GM18861 (cell line): ENCODE measurements around the gene REC114.
"Not testable (repeated sequence)": the region's sequence is repeated elsewhere in the genome, so short reads cannot be mapped to it uniquely, and the experiment has no call there.

Experiments used
- ATAC-seq: cut with Tn5 transposase; IDR thresholded peaks from one replicate; pipeline ENCODE4 v1.9.1; 2021; ENCODE audit not compliant: unreplicated experiment

The REC114 gene

GRCh38 chr15:73573037-73573436, 130.1 kb downstream of the REC114 start:
- ATAC-seq: no peak

GRCh38 chr15:73573572-73573971, 130.6 kb downstream of the REC114 start:
- no peak for ATAC-seq

- no peak for ATAC-seq
Measured at GRCh38 chr15:73575636-73576247, 132.8 kb downstream of the REC114 start.

DNA sequence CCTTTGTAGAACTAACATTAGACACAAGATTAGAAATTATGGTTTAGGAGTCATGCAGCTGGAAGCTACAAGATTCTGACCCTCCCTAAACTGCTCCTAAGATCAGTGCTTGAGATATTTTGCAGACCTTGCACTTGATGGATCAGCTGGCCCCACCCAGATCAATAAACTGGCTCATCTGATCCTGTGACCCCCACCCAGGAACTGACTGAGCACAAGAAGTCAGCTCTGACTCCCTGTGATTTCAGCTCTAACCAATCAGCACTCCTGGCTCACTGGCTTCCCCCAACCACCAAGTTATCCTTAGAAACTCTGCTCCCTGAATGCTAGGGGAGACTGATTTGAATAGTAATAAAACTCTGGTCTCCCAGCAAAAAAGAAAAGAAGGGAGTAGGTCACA, 134.6 kb downstream of the REC114 start:
- not testable (repeated sequence) for ATAC-seq

DNA sequence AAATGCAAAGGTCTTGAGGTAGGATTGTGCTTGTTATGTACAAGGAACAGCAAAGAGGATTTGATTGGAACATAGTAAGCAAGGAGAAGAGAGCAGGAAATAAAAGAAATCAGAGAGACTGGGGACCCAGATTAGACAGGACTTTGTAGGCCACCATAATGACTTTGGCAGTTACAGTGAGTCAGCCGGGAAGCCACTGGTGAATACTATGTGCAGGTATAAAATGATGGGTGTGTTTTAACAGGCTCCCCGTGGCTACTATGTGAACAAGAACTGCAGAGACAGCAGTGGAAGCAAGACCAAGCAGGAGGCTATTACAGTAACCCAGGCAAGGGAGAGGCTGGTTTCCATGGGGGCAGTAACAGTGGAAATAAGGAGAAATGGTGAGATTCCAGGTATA, 135.1 kb downstream of the REC114 start:
- no peak for ATAC-seq

DNA sequence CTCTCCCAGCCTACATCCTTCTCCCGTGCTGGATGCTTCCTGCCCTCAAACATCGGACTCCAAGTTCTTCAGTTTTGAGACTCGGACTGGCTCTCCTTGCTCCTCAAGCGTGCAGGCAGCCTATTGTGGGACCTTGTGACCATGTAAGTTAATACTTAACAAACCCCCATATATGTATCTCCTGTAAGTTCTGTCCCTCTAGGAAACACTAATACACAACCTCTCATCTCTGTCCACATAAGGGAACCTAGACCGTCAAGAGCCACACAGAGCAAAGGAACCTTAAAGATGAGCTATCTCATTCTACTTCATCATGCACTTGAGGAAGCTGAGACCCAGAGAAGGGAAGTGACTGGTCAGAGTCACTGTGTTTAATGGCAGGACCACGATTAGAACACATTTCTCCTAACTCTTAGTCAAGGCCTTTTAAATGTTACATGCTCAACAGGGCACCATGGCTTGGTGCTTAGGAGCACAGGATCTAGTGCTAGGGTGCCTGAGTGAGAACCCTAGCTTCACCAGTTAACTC, 140.0 kb downstream of the REC114 start:
- ATAC-seq: no peak

GRCh38 chr15:73583544-73583943, 140.6 kb downstream of the REC114 start:
- ATAC-seq: no peak

DNA sequence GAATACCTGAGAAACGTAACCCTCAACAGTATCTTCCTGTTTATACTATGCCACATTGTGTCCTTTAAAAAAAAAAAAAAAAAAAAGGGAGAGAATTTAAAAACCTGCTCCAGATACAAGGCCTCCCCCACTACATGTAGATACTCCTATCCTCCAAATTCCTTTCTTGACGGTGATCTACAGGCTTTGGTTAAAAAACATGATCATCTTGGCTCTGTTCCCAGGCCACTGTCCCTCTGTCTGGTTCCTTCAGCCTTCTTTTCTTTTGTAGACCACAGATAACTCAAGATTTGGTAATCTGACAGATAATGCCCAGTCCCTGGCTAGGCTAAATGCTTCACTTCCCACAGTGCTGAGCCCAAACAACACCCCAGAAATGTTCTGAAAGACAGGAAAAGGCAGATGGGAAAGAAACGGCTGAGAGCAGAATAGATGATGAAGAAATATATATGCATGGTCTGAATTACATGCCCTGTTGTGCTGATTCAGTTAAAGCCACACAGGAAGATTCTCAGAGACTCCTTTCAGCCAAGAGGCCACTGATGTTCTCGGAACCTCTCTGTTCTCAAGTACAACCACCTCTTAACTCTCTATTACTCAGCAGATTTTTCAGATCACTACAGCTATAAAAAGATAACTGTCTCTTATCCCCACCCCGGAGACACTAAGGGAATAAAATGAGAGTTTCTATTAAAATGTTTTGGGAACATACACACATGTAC, 141.9 kb downstream of the REC114 start:
- no peak for ATAC-seq

- ATAC-seq: no peak
Measured at GRCh38 chr15:73585871-73586654, 143.1 kb downstream of the REC114 start.

- ATAC-seq: no peak
Measured at GRCh38 chr15:73589766-73590165, 146.8 kb downstream of the REC114 start.

GRCh38 chr15:73590263-73590662, 147.3 kb downstream of the REC114 start:
- ATAC-seq: no peak

DNA sequence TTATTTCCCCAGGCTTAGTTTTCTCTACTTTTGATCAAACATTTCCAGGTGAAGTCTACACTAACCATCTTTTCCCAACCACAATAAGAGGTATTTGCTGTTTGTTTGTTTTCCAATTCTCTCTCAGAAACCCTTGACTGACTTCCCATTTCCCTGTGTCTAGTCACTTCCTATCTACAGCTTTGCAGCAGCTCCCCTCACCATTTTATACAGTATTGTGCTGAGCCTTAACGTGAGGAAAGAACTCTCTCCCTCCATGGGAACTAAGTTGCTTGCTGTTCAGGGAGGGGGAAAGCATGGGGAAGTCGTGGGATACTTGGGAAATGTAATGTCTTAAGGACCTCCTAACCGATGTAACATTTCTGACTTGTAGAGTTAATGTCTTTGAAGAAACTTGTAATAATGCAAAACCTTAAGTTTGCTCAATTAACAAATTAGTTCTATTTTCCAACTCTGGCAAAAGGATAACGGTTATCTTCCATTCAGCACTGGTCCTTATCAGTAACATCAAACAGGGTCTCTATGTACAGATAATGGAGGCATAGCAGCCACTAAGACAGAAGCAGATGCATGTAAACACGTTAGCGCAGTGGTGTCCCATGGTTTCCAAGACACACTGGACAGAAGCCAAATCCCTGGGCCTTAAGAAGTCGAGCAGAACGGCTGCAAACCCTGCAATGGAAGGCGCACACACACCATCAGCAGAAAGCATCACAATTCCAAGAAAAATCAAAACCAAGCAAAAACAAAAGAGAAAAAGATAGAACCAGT, 150.5 kb downstream of the REC114 start:
- ATAC-seq: no peak

DNA sequence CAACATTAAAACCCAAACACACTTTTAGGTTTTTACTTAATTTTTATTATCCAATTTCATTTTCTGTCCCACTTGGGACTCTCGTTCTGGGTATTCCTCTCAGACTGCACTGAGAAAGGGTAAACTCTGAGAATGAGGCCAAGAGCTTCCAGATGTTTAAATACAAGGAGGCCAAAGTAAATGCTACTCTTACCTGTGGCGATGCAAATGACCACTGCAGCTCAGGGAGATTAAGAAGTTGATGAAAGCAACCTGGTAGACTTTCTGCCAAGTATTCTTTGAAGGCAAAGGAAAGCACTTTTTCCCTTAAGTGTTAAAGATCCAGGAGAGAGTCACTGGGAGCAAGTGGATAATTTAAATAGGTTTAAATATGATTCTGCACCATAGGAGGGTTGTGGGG, 151.1 kb downstream of the REC114 start:
- ATAC-seq: no peak

DNA sequence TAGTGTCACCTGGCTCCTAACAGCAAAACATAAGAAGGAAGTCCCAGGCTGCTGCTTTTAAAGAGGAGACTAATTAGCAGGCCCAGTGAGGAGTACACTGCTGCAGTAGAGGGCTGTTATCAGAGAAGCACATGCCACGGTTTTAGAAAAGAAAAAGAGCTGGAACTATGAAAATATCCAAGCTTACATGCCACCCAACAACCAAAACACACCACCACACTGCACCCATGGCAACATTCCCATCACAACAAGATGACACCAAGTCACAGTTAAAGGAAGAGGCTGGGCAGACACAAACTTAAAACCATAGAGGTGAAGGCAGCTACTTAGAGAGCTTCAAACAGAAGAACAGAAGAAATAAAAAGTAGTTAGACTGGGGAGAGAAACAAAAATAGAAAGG, 153.2 kb downstream of the REC114 start:
- ATAC-seq: no peak

DNA sequence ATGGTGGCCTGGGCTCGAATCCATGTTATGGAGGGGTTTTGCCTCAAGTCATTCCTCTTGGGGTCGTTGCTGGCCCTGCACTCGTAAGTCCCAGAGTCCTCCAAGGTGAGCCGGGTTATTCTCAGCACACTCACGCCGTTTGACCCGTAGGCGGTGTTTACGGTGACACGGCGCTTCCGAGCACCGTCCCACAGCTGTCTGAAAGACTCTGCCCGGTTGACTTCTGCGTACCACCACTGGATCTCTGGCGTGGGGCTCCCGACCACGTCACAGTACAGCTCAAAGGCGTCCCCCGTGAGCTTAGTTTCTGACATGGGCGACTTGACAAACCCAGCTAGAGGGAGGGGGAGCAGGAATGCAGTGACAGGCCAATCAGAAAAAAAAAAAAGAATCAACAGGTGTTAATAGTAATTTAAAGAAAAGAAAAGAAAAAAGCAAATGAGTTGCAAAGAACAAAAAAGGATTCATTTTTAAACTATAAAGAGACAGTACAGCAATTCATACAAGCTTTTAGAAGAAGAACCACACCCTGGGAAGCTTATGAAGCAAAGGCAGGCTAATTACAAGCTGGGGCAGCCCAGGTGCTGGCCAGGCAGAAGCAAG, 154.2 kb downstream of the REC114 start:
- ATAC-seq: no peak

DNA sequence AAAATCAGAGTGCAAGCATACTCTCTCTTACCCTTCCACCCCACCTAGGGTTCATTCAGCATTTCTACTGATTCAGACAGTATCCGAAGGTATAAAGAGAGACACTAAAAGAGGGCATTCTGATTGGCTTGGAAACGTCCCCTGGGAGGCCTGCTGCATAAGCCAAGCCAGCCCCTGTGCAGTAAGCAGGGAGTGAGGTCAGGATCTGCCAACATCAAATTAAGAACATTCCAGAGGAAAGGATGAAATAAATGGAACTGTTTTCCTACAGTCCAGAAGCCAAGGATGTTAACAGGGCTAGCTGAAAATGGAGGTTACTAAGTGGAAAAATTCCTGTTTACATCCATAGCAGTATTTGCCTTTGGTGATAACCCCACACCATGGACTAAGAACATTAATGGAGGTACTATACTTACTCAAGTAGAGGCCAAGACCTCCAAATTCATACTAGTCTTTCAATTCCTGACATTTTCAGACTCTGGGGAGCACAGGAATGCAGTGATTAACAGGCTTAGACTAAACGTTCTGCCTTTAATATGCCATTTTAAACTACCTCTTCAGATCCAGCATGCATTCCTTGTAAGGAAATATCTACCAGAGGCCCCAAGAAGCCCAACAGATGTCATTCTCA, 155.7 kb downstream of the REC114 start:
- no peak for ATAC-seq

- no peak for ATAC-seq
Measured at GRCh38 chr15:73599934-73600333, 157.0 kb downstream of the REC114 start.

DNA sequence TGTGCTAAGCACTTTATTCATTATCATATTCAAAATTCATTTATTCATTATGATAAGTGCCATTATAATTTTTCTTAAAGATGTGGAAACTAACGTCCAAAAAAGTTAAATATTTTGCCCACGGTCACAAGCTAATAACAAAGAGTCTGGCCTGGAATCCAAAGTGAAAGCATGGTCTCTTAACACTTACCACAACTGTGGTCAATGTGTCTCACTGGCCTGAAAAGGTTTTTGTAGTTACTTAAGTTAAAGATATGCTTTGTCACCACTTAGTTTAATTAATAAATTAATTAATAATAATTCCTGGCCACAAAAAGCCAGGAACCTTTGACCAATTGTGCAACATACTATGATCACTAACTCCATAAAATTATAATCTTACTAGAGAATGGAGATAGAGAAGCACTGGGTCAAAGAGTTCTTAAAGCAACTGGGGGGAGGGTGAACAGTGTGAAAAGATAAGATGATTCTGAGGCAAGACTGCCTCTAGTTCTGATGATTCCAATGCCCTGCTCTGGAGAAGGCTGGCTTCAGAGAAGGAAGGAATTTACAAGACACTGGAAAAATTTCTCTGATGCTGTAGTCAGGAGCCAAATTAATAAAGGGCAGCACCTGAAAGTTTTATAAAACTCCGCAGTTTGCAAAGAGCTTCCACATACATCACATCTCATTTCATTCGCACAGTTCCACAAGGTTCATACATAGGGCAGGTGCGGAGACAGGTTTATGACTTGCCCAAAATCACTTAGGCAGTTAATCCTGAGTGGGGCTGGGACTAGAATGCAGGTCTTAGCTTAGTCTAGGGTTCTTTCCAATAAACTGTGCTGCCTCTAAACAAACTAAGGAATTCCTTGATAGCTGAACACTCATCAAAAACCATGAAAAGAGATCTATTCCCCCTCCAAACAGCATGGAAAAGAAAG, 157.7 kb downstream of the REC114 start:
- ATAC-seq: no peak
